Bronchial epithelial cell (primary cell): ENCODE measurements around the gene TRRAP. TPM values are rescaled to one million over a fixed set of nuclear protein-coding genes. Genes with fewer than 3 reads are reported as not detected.
A peak's percentile ranks its signal among the peaks of the same experiment; 100 is the strongest.

Source experiments
- DNase-seq: peaks from one replicate; pipeline ENCODE4 v3.0.0-alpha.2; 2010; ENCODE audit warnings: low read depth
- FAIRE-seq: peaks from 2 replicates; lab custom pipeline; 2011; peaks lifted over from hg19 to GRCh38; lab: Jason Lieb, UNC
- H3K27me3 ChIP-seq: 2 replicates; pipeline ENCODE4 v1.5.1; 2011; ENCODE audit warnings: low read length; ENCODE audit not compliant: control insufficient read depth, insufficient read depth
- H3K36me3 ChIP-seq: 2 replicates; pipeline ENCODE4 v1.5.1; 2011; ENCODE audit warnings: low read length; ENCODE audit not compliant: control insufficient read depth, insufficient read depth
- H3K4me3 ChIP-seq: 2 replicates; pipeline ENCODE4 v1.5.1; 2011; ENCODE audit warnings: mild to moderate bottlenecking, low read depth, low read length, control low read depth
- CTCF ChIP-seq: IDR thresholded peaks from 2 replicates; pipeline ENCODE4 v1.5.1; 2011; ENCODE audit warnings: mild to moderate bottlenecking, moderate library complexity, low read length, control low read depth, inconsistent platforms; ENCODE audit not compliant: insufficient read depth, severe bottlenecking
- total RNA-seq: library from RNA; depleted of rRNA; stranded (reverse); fragments of >200 nt; gene quantifications from 2 replicates; pipeline ENCODE4 v1.2.1, GENCODE V29; 2014

TRRAP gene
- total RNA-seq, 1 donor from 2014 or later = 8.2 TPM

GRCh38 chr7:99004781-99005500, 126.6 kb downstream of the TRRAP start:
- no peak for FAIRE-seq

GRCh38 chr7:99005776-99006175, 127.4 kb downstream of the TRRAP start:
- no peak for FAIRE-seq
- Histone ChIP-seq H3K4me3 (no peak overlapping the region), H3K27me3 (no peaks in the 10 kb centered on the region), H3K36me3 (peaks cover 29% of the 10 kb centered on the region)
- DNase-seq = no peak
- TF ChIP-seq CTCF = no peak

More at GRCh38 chr7:99004781-99005500, 126.6 kb downstream of the TRRAP start:
- TF ChIP-seq CTCF = no peak
- H3K4me3 ChIP-seq = no peak overlapping the region
- peaks cover 31% of the 10 kb centered on the region for H3K36me3 ChIP-seq
- DNase-seq = peak; percentile 44
- no peaks in the 10 kb centered on the region for H3K27me3 ChIP-seq

- TF ChIP-seq CTCF = no peak
- peak; percentile 73 for FAIRE-seq
- no peak for DNase-seq
- Histone ChIP-seq H3K27me3 (no peaks in the 10 kb centered on the region), H3K36me3 (peaks cover 35% of the 10 kb centered on the region), H3K4me3 (no peak overlapping the region)
Observed at GRCh38 chr7:99006739-99007424, 128.6 kb downstream of the TRRAP start.

GRCh38 chr7:99008181-99008631, 129.9 kb downstream of the TRRAP start:
- no peak for FAIRE-seq
- H3K4me3 ChIP-seq = no peak overlapping the region
- TF ChIP-seq CTCF = no peak
- H3K27me3 ChIP-seq = no peaks in the 10 kb centered on the region
- peaks cover 38% of the 10 kb centered on the region for H3K36me3 ChIP-seq
- no peak for DNase-seq

- DNase-seq (no peak), FAIRE-seq (no peak)
- Histone ChIP-seq H3K4me3 (no peak overlapping the region), H3K27me3 (no peaks in the 10 kb centered on the region), H3K36me3 (peaks cover 43% of the 10 kb centered on the region)
- TF ChIP-seq CTCF = no peak
Observed at GRCh38 chr7:99008921-99009530, 130.7 kb downstream of the TRRAP start.
